ENCODE results near the gene AFP.

AFP gene

DNA sequence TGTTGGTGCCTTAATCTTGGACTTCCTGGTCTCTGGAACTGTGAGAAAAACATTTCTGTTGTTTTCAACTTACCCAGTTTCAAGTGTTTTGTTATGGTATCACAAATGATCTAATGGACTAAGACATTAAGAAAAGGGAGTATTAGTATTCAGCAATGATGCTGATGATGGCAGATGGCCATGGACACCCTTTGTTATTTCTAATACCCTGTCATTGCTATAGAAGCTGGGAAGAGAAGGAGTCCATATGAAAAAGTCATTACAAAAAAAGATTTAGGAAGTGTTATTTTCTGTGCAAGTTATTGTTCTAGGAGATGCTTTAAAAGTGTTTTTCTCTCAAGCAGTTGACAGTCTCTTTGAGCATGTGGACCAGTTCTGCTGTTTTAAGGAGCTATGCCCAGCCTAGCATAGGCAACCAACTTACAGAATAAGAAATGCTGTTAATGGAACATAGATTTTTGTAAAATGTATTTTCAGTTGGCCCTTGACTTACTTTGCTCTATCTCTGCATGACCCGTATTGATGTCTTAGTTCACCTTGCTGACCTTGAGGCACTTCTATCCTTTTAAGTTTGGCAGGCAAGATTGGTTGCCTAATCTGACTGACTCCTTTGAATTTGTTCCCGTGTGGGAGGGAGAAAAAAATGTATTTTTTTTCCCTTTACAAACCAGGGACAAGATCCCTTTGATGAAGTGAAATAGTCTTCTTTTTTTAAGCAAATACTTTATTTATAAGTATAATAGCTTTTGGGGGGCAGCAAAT lies 6.0 kb upstream of the AFP start:
- H2AFZ ChIP-seq (ENCODE audit: low read depth): no peak overlapping the region
- TF ChIP-seq, protein P1, sequence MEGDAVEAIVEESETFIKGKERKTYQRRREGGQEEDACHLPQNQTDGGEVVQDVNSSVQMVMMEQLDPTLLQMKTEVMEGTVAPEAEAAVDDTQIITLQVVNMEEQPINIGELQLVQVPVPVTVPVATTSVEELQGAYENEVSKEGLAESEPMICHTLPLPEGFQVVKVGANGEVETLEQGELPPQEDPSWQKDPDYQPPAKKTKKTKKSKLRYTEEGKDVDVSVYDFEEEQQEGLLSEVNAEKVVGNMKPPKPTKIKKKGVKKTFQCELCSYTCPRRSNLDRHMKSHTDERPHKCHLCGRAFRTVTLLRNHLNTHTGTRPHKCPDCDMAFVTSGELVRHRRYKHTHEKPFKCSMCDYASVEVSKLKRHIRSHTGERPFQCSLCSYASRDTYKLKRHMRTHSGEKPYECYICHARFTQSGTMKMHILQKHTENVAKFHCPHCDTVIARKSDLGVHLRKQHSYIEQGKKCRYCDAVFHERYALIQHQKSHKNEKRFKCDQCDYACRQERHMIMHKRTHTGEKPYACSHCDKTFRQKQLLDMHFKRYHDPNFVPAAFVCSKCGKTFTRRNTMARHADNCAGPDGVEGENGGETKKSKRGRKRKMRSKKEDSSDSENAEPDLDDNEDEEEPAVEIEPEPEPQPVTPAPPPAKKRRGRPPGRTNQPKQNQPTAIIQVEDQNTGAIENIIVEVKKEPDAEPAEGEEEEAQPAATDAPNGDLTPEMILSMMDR (conservative IDR thresholded peaks at IDR 0.05; ENCODE audit: low read depth, low read length): no peak
- no peak overlapping the region for H3K4me3 ChIP-seq (IDR thresholded peaks at IDR 0.05; ENCODE audit: insufficient read depth, low read depth, low read length)
- H3K27ac ChIP-seq: no peak overlapping the region
- no peaks in the 10 kb centered on the region for H3K4me1 ChIP-seq (ENCODE audit: low read depth, poor library complexity, severe bottlenecking)
- H3K4me2 ChIP-seq: no peak overlapping the region
- no peaks in the 10 kb centered on the region for H3K79me2 ChIP-seq (ENCODE audit: insufficient read depth, low read depth)
- no peaks in the 10 kb centered on the region for H3K27me3 ChIP-seq (ENCODE audit: insufficient read depth, low read depth)
- H3K9ac ChIP-seq: no peak overlapping the region
- no peaks in the 10 kb centered on the region for H3K36me3 ChIP-seq (ENCODE audit: insufficient read depth)
- H4K20me1 ChIP-seq (ENCODE audit: insufficient read depth): no peaks in the 10 kb centered on the region

DNA sequence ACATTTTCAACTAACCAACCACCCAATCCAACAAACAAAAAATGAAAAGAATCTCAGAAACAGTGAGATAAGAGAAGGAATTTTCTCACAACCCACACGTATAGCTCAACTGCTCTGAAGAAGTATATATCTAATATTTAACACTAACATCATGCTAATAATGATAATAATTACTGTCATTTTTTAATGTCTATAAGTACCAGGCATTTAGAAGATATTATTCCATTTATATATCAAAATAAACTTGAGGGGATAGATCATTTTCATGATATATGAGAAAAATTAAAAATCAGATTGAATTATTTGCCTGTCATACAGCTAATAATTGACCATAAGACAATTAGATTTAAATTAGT lies 4.2 kb upstream of the AFP start:
- Histone ChIP-seq H3K27me3 (ENCODE audit: insufficient read depth, low read depth) (no peaks in the 10 kb centered on the region), H3K4me3 (IDR thresholded peaks at IDR 0.05; ENCODE audit: insufficient read depth, low read depth, low read length) (no peak overlapping the region), H3K27ac (no peak overlapping the region), H3K79me2 (ENCODE audit: insufficient read depth, low read depth) (no peaks in the 10 kb centered on the region), H3K4me1 (ENCODE audit: low read depth, poor library complexity, severe bottlenecking) (no peaks in the 10 kb centered on the region), H3K9ac (no peak overlapping the region), H3K4me2 (no peak overlapping the region), H2AFZ (ENCODE audit: low read depth) (no peak overlapping the region), H4K20me1 (ENCODE audit: insufficient read depth) (no peaks in the 10 kb centered on the region), H3K36me3 (ENCODE audit: insufficient read depth) (no peaks in the 10 kb centered on the region)
- TF ChIP-seq, protein P1 (conservative IDR thresholded peaks at IDR 0.05; ENCODE audit: low read depth, low read length): no peak

DNA sequence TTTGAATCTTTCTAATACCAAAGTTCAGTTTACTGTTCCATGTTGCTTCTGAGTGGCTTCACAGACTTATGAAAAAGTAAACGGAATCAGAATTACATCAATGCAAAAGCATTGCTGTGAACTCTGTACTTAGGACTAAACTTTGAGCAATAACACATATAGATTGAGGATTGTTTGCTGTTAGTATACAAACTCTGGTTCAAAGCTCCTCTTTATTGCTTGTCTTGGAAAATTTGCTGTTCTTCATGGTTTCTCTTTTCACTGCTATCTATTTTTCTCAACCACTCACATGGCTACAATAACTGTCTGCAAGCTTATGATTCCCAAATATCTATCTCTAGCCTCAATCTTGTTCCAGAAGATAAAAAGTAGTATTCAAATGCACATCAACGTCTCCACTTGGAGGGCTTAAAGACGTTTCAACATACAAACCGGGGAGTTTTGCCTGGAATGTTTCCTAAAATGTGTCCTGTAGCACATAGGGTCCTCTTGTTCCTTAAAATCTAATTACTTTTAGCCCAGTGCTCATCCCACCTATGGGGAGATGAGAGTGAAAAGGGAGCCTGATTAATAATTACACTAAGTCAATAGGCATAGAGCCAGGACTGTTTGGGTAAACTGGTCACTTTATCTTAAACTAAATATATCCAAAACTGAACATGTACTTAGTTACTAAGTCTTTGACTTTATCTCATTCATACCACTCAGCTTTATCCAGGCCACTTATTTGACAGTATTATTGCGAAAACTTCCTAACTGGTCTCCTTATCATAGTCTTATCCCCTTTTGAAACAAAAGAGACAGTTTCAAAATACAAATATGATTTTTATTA lies 3.6 kb upstream of the AFP start:
- H4K20me1 ChIP-seq (ENCODE audit: insufficient read depth): no peaks in the 10 kb centered on the region
- H3K79me2 ChIP-seq (ENCODE audit: insufficient read depth, low read depth): no peaks in the 10 kb centered on the region
- no peak overlapping the region for H3K4me3 ChIP-seq (IDR thresholded peaks at IDR 0.05; ENCODE audit: insufficient read depth, low read depth, low read length)
- no peak overlapping the region for H3K9ac ChIP-seq
- no peaks in the 10 kb centered on the region for H3K4me1 ChIP-seq (ENCODE audit: low read depth, poor library complexity, severe bottlenecking)
- no peaks in the 10 kb centered on the region for H3K36me3 ChIP-seq (ENCODE audit: insufficient read depth)
- no peak overlapping the region for H3K27ac ChIP-seq
- H3K4me2 ChIP-seq: no peak overlapping the region
- no peaks in the 10 kb centered on the region for H3K27me3 ChIP-seq (ENCODE audit: insufficient read depth, low read depth)
- H2AFZ ChIP-seq (ENCODE audit: low read depth): no peak overlapping the region
- TF ChIP-seq, protein P1 (conservative IDR thresholded peaks at IDR 0.05; ENCODE audit: low read depth, low read length): no peak

DNA sequence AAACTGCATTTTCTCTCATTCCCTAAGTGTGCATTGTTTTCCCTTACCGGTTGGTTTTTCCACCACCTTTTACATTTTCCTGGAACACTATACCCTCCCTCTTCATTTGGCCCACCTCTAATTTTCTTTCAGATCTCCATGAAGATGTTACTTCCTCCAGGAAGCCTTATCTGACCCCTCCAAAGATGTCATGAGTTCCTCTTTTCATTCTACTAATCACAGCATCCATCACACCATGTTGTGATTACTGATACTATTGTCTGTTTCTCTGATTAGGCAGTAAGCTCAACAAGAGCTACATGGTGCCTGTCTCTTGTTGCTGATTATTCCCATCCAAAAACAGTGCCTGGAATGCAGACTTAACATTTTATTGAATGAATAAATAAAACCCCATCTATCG lies 2.9 kb upstream of the AFP start:
- H4K20me1 ChIP-seq (ENCODE audit: insufficient read depth): no peaks in the 10 kb centered on the region
- H3K79me2 ChIP-seq (ENCODE audit: insufficient read depth, low read depth): no peaks in the 10 kb centered on the region
- no peak overlapping the region for H3K4me2 ChIP-seq
- no peak overlapping the region for H3K27ac ChIP-seq
- no peak overlapping the region for H3K9ac ChIP-seq
- TF ChIP-seq, protein P1 (conservative IDR thresholded peaks at IDR 0.05; ENCODE audit: low read depth, low read length): no peak
- no peak overlapping the region for H3K4me3 ChIP-seq (IDR thresholded peaks at IDR 0.05; ENCODE audit: insufficient read depth, low read depth, low read length)
- H2AFZ ChIP-seq (ENCODE audit: low read depth): no peak overlapping the region
- H3K27me3 ChIP-seq (ENCODE audit: insufficient read depth, low read depth): no peaks in the 10 kb centered on the region
- no peaks in the 10 kb centered on the region for H3K36me3 ChIP-seq (ENCODE audit: insufficient read depth)
- no peaks in the 10 kb centered on the region for H3K4me1 ChIP-seq (ENCODE audit: low read depth, poor library complexity, severe bottlenecking)
